Endothelial cell of umbilical vein (primary cell): Measurements from ENCODE around the gene C1QL2. TPM values are rescaled to one million over a fixed set of nuclear protein-coding genes. Genes with fewer than 3 reads are reported as not detected.

Experiments used
- BruUV-seq: library from RNA; stranded (reverse); fragments of 400-500 nt; replicated peaks from 2 replicates; lab custom pipeline; 2021; lab: Mats Ljungman, UMichigan
- CTCF ChIA-PET: fragments of 300-600, 350-600 bp; sonication (Branson Sonifier 250); formaldehyde crosslinking; loops from one replicate; lab custom pipeline; 2021; ENCODE audit warnings: antibody characterized with exemption, inconsistent platforms; lab: Charles Lee
- POLR2A ChIA-PET: fragments of 300-600, 350-600 bp; sonication (Branson Sonifier 250); formaldehyde crosslinking; loops from one replicate; lab custom pipeline; 2021; ENCODE audit warnings: antibody characterized with exemption, inconsistent platforms; lab: Charles Lee
- DNase-seq: peaks from one replicate; pipeline ENCODE4 v3.0.0-alpha.2; 2011; ENCODE audit warnings: low read depth, low spot score
- FAIRE-seq: peaks from 2 replicates; lab custom pipeline; 2011; peaks lifted over from hg19 to GRCh38; lab: Jason Lieb, UNC
- H2AFZ ChIP-seq: 2 replicates; pipeline ENCODE4 v1.6.0; 2012; ENCODE audit warnings: low read depth, low read length, control low read depth, inconsistent platforms
- H3K27ac ChIP-seq: 2 replicates; pipeline ENCODE4 v1.5.1; 2011; ENCODE audit warnings: low read depth, mild to moderate bottlenecking, control low read depth, low read length, moderate library complexity; ENCODE audit not compliant: insufficient read depth
- H3K27me3 ChIP-seq, 2 experiments: 2 replicates each; pipeline versions ENCODE4 v1.6.0 to v1.6.1; 2011; ENCODE audit warnings: low read length in 2 of 2, mixed read lengths in 1 of 2; ENCODE audit not compliant: control insufficient read depth in 2 of 2, insufficient read depth in 2 of 2
- H3K36me3 ChIP-seq, 2 experiments: 2 replicates in 1 of 2; 3 replicates in 1 of 2; pipeline ENCODE4 v1.5.1; 2011; ENCODE audit warnings: low read length in 2 of 2, mild to moderate bottlenecking in 1 of 2, moderate library complexity in 1 of 2; ENCODE audit not compliant: control insufficient read depth in 2 of 2, insufficient read depth in 2 of 2; ENCODE audit errors: extremely low read depth in 1 of 2
- H3K4me1 ChIP-seq: 3 replicates; pipeline ENCODE4 v1.5.1; 2011; ENCODE audit warnings: mild to moderate bottlenecking, low read length; ENCODE audit not compliant: control insufficient read depth, insufficient read depth; ENCODE audit errors: extremely low read depth
- H3K4me2 ChIP-seq: 2 replicates; pipeline ENCODE4 v1.6.1; 2011; ENCODE audit warnings: low read length, control low read depth, mixed read lengths; ENCODE audit not compliant: insufficient read depth
- H3K4me3 ChIP-seq, 3 experiments: fragments of 200-600 bp in 1 of 3; sonication (generic), shearing (Covaris generic) in 1 of 3; replicated peaks in 1 of 3; 2 replicates each; pipeline ENCODE4 v1.5.1; 2011 to 2016; ENCODE audit warnings: control low read depth in 3 of 3, low read length in 3 of 3, mild to moderate bottlenecking in 2 of 3, inconsistent platforms in 1 of 3, low read depth in 1 of 3, moderate library complexity in 1 of 3; ENCODE audit not compliant: insufficient read depth in 1 of 3
- H3K79me2 ChIP-seq: 2 replicates; pipeline ENCODE4 v1.6.0; 2012; ENCODE audit warnings: low read length, inconsistent platforms; ENCODE audit not compliant: control insufficient read depth, insufficient read depth
- H3K9ac ChIP-seq: replicated peaks from 2 replicates; pipeline ENCODE3; 2011; ENCODE audit warnings: low read length, control low read depth; ENCODE audit not compliant: insufficient read depth; ENCODE audit errors: extremely low read depth
- H3K9me1 ChIP-seq: replicated peaks from 3 replicates; pipeline ENCODE4 v1.6.0; 2011; ENCODE audit warnings: mild to moderate bottlenecking, low read length; ENCODE audit not compliant: control insufficient read depth, insufficient read depth; ENCODE audit errors: extremely low read depth
- H3K9me3 ChIP-seq: replicated peaks from 2 replicates; pipeline ENCODE4 v1.5.1; 2012; ENCODE audit warnings: low read length, inconsistent platforms; ENCODE audit not compliant: control insufficient read depth, insufficient read depth
- H4K20me1 ChIP-seq: replicated peaks from 2 replicates; pipeline ENCODE3; 2011; ENCODE audit warnings: mild to moderate bottlenecking, low read length; ENCODE audit not compliant: control insufficient read depth, insufficient read depth; ENCODE audit errors: extremely low read depth
- EZH2 ChIP-seq: IDR thresholded peaks from 2 replicates; pipeline ENCODE4 v1.6.1; 2012; ENCODE audit warnings: borderline replicate concordance, low read depth, mild to moderate bottlenecking, moderate library complexity, low read length, inconsistent platforms; ENCODE audit not compliant: severe bottlenecking
- FOS ChIP-seq: IDR thresholded peaks from 2 replicates; pipeline ENCODE4 v1.6.1; 2011; ENCODE audit warnings: mild to moderate bottlenecking, low read length, moderate library complexity, borderline replicate concordance; ENCODE audit not compliant: insufficient read depth
- GATA2 ChIP-seq: IDR thresholded peaks from 2 replicates; pipeline ENCODE4 v1.7.0; 2011; ENCODE audit warnings: low read depth, mild to moderate bottlenecking, moderate library complexity, mixed read lengths, low read length; ENCODE audit not compliant: insufficient read length, insufficient read depth
- JUN ChIP-seq: IDR thresholded peaks from 2 replicates; pipeline ENCODE4 v1.6.1; 2011; ENCODE audit warnings: borderline replicate concordance, low read depth; ENCODE audit not compliant: insufficient read length, insufficient read depth
- MYC ChIP-seq: IDR thresholded peaks from one replicate; pipeline ENCODE4 v1.6.1; 2011; ENCODE audit warnings: mild to moderate bottlenecking, low read depth, low read length
- POLR2A ChIP-seq: IDR thresholded peaks from 2 replicates; pipeline ENCODE4 v1.6.1; 2012; ENCODE audit warnings: low read depth, mild to moderate bottlenecking, control low read depth, low read length
- POLR2AphosphoS5 ChIP-seq: IDR thresholded peaks from 2 replicates; pipeline ENCODE4 v1.6.1; 2012; ENCODE audit warnings: low read depth, mild to moderate bottlenecking, control low read depth, low read length, moderate library complexity; ENCODE audit not compliant: insufficient read depth
- dilution Hi-C: fragments of 300-500 bp; cut with MboI; formaldehyde crosslinking; loops from one replicate; pipeline ENCODE4 v1.15.0; 2019; ENCODE audit warnings: low sequenced_read_pairs; ENCODE audit not compliant: extremely low pct_ligation_motif_present
- intact Hi-C: fragments of 100-400 bp; cut with micrococcal nuclease; formaldehyde crosslinking; loops from one replicate; pipeline ENCODE4 v1.10.0; 2022
- polyA plus RNA-seq, 4 experiments: library from polyadenylated mRNA; depleted of rRNA in 3 of 4; stranded (reverse) in 3 of 4; unstranded in 1 of 4; fragments of >200 nt; gene quantifications; 2 replicates each; pipeline versions ENCODE4 v1.2.1 to v1.2.3, GENCODE V29; 2011 to 2012; ENCODE audit warnings: missing spikeins in 1 of 4
- total RNA-seq: library from RNA; stranded (reverse); gene quantifications from 2 replicates; pipeline ENCODE4 v1.2.3, GENCODE V29; 2021
- TF ChIP-seq, protein P1 (sequence below): IDR thresholded peaks from 2 replicates; pipeline ENCODE4 v1.6.1; 2011; ENCODE audit not compliant: insufficient read depth, insufficient read length
- TF ChIP-seq, protein P2 (sequence below), 2 donors: IDR thresholded peaks; 1 replicate in 1 of 2; 2 replicates in 1 of 2; pipeline ENCODE4 v1.5.1; 2011; ENCODE audit warnings: low read length in 2 of 2, mild to moderate bottlenecking in 2 of 2, moderate library complexity in 2 of 2, control low read depth in 1 of 2, inconsistent platforms in 1 of 2, low read depth in 1 of 2; ENCODE audit not compliant: insufficient read depth in 1 of 2; ENCODE audit errors: extremely low read depth in 1 of 2

C1QL2 gene
- total and polyA plus RNA-seq, 2 donors (not counting 3 experiments of a cell fraction or from before 2014, with no cell fraction given) = not detected

GRCh38 chr2:119169717-119170116 is 11.2 kb upstream of the C1QL2 start:
- Histone ChIP-seq H3K9ac (no peak overlapping the region), H3K27me3 (no peaks in the 10 kb centered on the region), H3K9me1 (no peaks in the 10 kb centered on the region), H3K79me2 (no peaks in the 10 kb centered on the region), H4K20me1 (no peaks in the 10 kb centered on the region), H3K36me3 (no peaks in the 10 kb centered on the region), H3K27ac (no peak overlapping the region), H3K9me3 (no peaks in the 10 kb centered on the region), H3K4me1 (no peaks in the 10 kb centered on the region), H3K4me2 (no peak overlapping the region), H3K4me3 (no peak overlapping the region), H2AFZ (no peak overlapping the region)
- FAIRE-seq (no peak), DNase-seq (no peak)
- TF ChIP-seq FOS (no peak), EZH2 (no peak), JUN (no peak), POLR2A (no peak), POLR2AphosphoS5 (no peak), MYC (no peak), GATA2 (no peak)
- TF ChIP-seq, protein P1, sequence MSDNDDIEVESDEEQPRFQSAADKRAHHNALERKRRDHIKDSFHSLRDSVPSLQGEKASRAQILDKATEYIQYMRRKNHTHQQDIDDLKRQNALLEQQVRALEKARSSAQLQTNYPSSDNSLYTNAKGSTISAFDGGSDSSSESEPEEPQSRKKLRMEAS = no peak
- TF ChIP-seq, protein P2, sequence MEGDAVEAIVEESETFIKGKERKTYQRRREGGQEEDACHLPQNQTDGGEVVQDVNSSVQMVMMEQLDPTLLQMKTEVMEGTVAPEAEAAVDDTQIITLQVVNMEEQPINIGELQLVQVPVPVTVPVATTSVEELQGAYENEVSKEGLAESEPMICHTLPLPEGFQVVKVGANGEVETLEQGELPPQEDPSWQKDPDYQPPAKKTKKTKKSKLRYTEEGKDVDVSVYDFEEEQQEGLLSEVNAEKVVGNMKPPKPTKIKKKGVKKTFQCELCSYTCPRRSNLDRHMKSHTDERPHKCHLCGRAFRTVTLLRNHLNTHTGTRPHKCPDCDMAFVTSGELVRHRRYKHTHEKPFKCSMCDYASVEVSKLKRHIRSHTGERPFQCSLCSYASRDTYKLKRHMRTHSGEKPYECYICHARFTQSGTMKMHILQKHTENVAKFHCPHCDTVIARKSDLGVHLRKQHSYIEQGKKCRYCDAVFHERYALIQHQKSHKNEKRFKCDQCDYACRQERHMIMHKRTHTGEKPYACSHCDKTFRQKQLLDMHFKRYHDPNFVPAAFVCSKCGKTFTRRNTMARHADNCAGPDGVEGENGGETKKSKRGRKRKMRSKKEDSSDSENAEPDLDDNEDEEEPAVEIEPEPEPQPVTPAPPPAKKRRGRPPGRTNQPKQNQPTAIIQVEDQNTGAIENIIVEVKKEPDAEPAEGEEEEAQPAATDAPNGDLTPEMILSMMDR (IDR thresholded peaks at IDR 0.05; ENCODE audit: extremely low read depth in 1 of 2, insufficient read depth in 1 of 2, low read depth in 1 of 2, low read length in 2 of 2) = no peak
- dilution Hi-C loops (no loop called here), intact Hi-C loops (no loop called here)
- ChIA-PET CTCF (no interaction called here), POLR2A (no interaction called here)
- BruUV-seq = no TSS peak
